ENCODE measurements around the gene FHOD3. TPM values are rescaled to one million over a fixed set of nuclear protein-coding genes. Genes with fewer than 3 reads are reported as not detected.

Gene FHOD3
- total and polyA plus RNA-seq, 5 experiments from 2014 or later = not detected

GRCh38 chr18:36329684-36330434 lies 32.3 kb downstream of the FHOD3 start:
- H3K27ac Mint-ChIP-seq = no peak overlapping the region

GRCh38 chr18:36330435-36331052 lies 33.0 kb downstream of the FHOD3 start:
- ATAC-seq = no peak
- H3K27ac Mint-ChIP-seq = peak overlapping the region in 1 of 10 donors; percentile 35
- H3K9me3 Mint-ChIP-seq = peaks cover 0 to 4% (median 0%) of the 10 kb centered on the region in 9 donors
- POLR2A ChIA-PET = no interaction called here
- no peak overlapping the region for H3K4me3 Mint-ChIP-seq
- no peaks in the 10 kb centered on the region for H3K4me1 Mint-ChIP-seq
- peaks cover 6 to 68% (median 34%) of the 10 kb centered on the region in 5 donors for H3K27me3 Mint-ChIP-seq
- no peak for DNase-seq
- no peaks in the 10 kb centered on the region for H3K36me3 Mint-ChIP-seq

More at GRCh38 chr18:36329684-36330434, 32.3 kb downstream of the FHOD3 start:
- Mint-ChIP-seq H3K36me3 (no peaks in the 10 kb centered on the region), H3K27me3 (peaks cover 6 to 68% (median 34%) of the 10 kb centered on the region in 5 donors), H3K9me3 (peaks cover 0 to 4% (median 0%) of the 10 kb centered on the region in 9 donors), H3K4me1 (no peaks in the 10 kb centered on the region), H3K4me3 (no peak overlapping the region)
- DNase-seq (no peak), ATAC-seq (no peak)
- POLR2A ChIA-PET = no interaction called here

- H3K36me3 Mint-ChIP-seq = no peaks in the 10 kb centered on the region
- no peaks in the 10 kb centered on the region for H3K4me1 Mint-ChIP-seq
- H3K27ac Mint-ChIP-seq = no peak overlapping the region
- DNase-seq = no peak
- no peak for ATAC-seq
- H3K27me3 Mint-ChIP-seq = peaks cover 6 to 68% (median 34%) of the 10 kb centered on the region in 5 donors
- H3K9me3 Mint-ChIP-seq = peaks cover 0 to 4% (median 0%) of the 10 kb centered on the region in 9 donors
- POLR2A ChIA-PET = no interaction called here
- H3K4me3 Mint-ChIP-seq = no peak overlapping the region
Observed at GRCh38 chr18:36331521-36331971, 34.0 kb downstream of the FHOD3 start.

- H3K36me3 Mint-ChIP-seq = no peaks in the 10 kb centered on the region
- POLR2A ChIA-PET = no interaction called here
- ATAC-seq (no peak), DNase-seq (no peak)
- no peak overlapping the region for H3K27ac Mint-ChIP-seq
- H3K27me3 Mint-ChIP-seq = peaks cover 6 to 59% (median 27%) of the 10 kb centered on the region in 5 donors
- H3K9me3 Mint-ChIP-seq = peaks cover 0 to 2% (median 0%) of the 10 kb centered on the region in 9 donors
- H3K4me3 Mint-ChIP-seq = no peak overlapping the region
- no peaks in the 10 kb centered on the region for H3K4me1 Mint-ChIP-seq
Observed at GRCh38 chr18:36333414-36333813, 35.9 kb downstream of the FHOD3 start.

GRCh38 chr18:36334798-36335197 lies 37.3 kb downstream of the FHOD3 start:
- Mint-ChIP-seq H3K4me1 (no peaks in the 10 kb centered on the region), H3K9me3 (no peaks in the 10 kb centered on the region), H3K27me3 (peaks cover 4 to 45% (median 13%) of the 10 kb centered on the region in 5 donors), H3K4me3 (no peak overlapping the region), H3K27ac (no peak overlapping the region), H3K36me3 (no peaks in the 10 kb centered on the region)
- no peak for ATAC-seq
- POLR2A ChIA-PET = no interaction called here
- DNase-seq = no peak

- Mint-ChIP-seq H3K9me3 (no peaks in the 10 kb centered on the region), H3K27me3 (peaks cover 2 to 39% (median 17%) of the 10 kb centered on the region in 5 donors), H3K4me3 (no peak overlapping the region), H3K27ac (no peak overlapping the region), H3K4me1 (no peaks in the 10 kb centered on the region), H3K36me3 (peaks cover 0 to under 1% (median 0%) of the 10 kb centered on the region in 3 donors)
- POLR2A ChIA-PET = interaction anchor here (0.7 kb wide), 1 partner anchor 472 kb away, joined by 3 read pairs; no protein-coding TSS in a partner anchor
- ATAC-seq (no peak), DNase-seq (no peak)
Observed at GRCh38 chr18:36335476-36336279, 38.2 kb downstream of the FHOD3 start.

GRCh38 chr18:36337679-36338402 lies 40.3 kb downstream of the FHOD3 start:
- Mint-ChIP-seq H3K9me3 (peaks cover 0 to 14% (median 2%) of the 10 kb centered on the region in 9 donors), H3K27ac (no peak overlapping the region), H3K4me1 (no peaks in the 10 kb centered on the region), H3K4me3 (no peak overlapping the region), H3K36me3 (peaks cover 0 to 9% (median 0%) of the 10 kb centered on the region in 3 donors), H3K27me3 (peaks cover 3 to 31% (median 16%) of the 10 kb centered on the region in 5 donors)
- ATAC-seq = no peak
- DNase-seq = no peak
- POLR2A ChIA-PET = no interaction called here

GRCh38 chr18:36338403-36338933 lies 41.0 kb downstream of the FHOD3 start:
- ATAC-seq (no peak), DNase-seq (no peak)
- peaks cover 0 to 9% (median 0%) of the 10 kb centered on the region in 3 donors for H3K36me3 Mint-ChIP-seq
- H3K4me3 Mint-ChIP-seq = no peak overlapping the region
- H3K27ac Mint-ChIP-seq = no peak overlapping the region
- peaks cover 3 to 24% (median 14%) of the 10 kb centered on the region in 5 donors for H3K27me3 Mint-ChIP-seq
- POLR2A ChIA-PET = no interaction called here
- H3K4me1 Mint-ChIP-seq = no peaks in the 10 kb centered on the region
- peaks cover 0 to 14% (median 2%) of the 10 kb centered on the region in 9 donors for H3K9me3 Mint-ChIP-seq

- no peak overlapping the region for H3K27ac Mint-ChIP-seq
Observed at GRCh38 chr18:36340246-36340645, 42.7 kb downstream of the FHOD3 start.

GRCh38 chr18:36341944-36342343 lies 44.4 kb downstream of the FHOD3 start:
- no peak for ATAC-seq
- H3K36me3 Mint-ChIP-seq = peaks cover 0 to 9% (median 0%) of the 10 kb centered on the region in 3 donors
- peaks cover 5 to 21% (median 14%) of the 10 kb centered on the region in 5 donors for H3K27me3 Mint-ChIP-seq
- no peaks in the 10 kb centered on the region for H3K4me1 Mint-ChIP-seq
- H3K9me3 Mint-ChIP-seq = peaks cover 0 to 14% (median 3%) of the 10 kb centered on the region in 9 donors
- no peak for DNase-seq
- no peak overlapping the region for H3K4me3 Mint-ChIP-seq
- no peak overlapping the region for H3K27ac Mint-ChIP-seq
- POLR2A ChIA-PET = no interaction called here

More at GRCh38 chr18:36340246-36340645, 42.7 kb downstream of the FHOD3 start:
- no peak for ATAC-seq
- Mint-ChIP-seq H3K4me3 (no peak overlapping the region), H3K9me3 (peaks cover 0 to 14% (median 2%) of the 10 kb centered on the region in 9 donors), H3K36me3 (peaks cover 0 to 9% (median 0%) of the 10 kb centered on the region in 3 donors), H3K4me1 (no peaks in the 10 kb centered on the region), H3K27me3 (peaks cover 3 to 11% (median 8%) of the 10 kb centered on the region in 5 donors)
- POLR2A ChIA-PET = no interaction called here
- no peak for DNase-seq

- Mint-ChIP-seq H3K9me3 (peaks cover 0 to 10% (median 0%) of the 10 kb centered on the region in 9 donors), H3K27ac (no peak overlapping the region), H3K4me3 (no peak overlapping the region), H3K36me3 (no peaks in the 10 kb centered on the region), H3K27me3 (peaks cover 7 to 42% (median 28%) of the 10 kb centered on the region in 5 donors), H3K4me1 (no peaks in the 10 kb centered on the region)
- DNase-seq (no peak), ATAC-seq (no peak)
- POLR2A ChIA-PET = no interaction called here
Observed at GRCh38 chr18:36348331-36348730, 50.8 kb downstream of the FHOD3 start.

GRCh38 chr18:36348971-36349417 lies 51.5 kb downstream of the FHOD3 start:
- H3K27ac Mint-ChIP-seq = no peak overlapping the region
- H3K9me3 Mint-ChIP-seq = peaks cover 0 to 10% (median 0%) of the 10 kb centered on the region in 9 donors

More at GRCh38 chr18:36348971-36349417, 51.5 kb downstream of the FHOD3 start:
- Mint-ChIP-seq H3K4me3 (no peak overlapping the region), H3K27me3 (peaks cover 7 to 42% (median 28%) of the 10 kb centered on the region in 5 donors), H3K36me3 (no peaks in the 10 kb centered on the region), H3K4me1 (no peaks in the 10 kb centered on the region)
- DNase-seq (no peak), ATAC-seq (no peak)
- POLR2A ChIA-PET = no interaction called here

Measured in naive thymus-derived CD8-positive, alpha-beta T cell (primary cell).